HG03354 (cell line): ENCODE results near the gene ARHGDIB.

ENCODE experiments used
- ATAC-seq: cut with Tn5 transposase; IDR thresholded peaks from one replicate; pipeline ENCODE4 v1.9.1; 2021; ENCODE audit warnings: mild to moderate bottlenecking; ENCODE audit not compliant: unreplicated experiment, poor library complexity, severe bottlenecking

Gene ARHGDIB

DNA sequence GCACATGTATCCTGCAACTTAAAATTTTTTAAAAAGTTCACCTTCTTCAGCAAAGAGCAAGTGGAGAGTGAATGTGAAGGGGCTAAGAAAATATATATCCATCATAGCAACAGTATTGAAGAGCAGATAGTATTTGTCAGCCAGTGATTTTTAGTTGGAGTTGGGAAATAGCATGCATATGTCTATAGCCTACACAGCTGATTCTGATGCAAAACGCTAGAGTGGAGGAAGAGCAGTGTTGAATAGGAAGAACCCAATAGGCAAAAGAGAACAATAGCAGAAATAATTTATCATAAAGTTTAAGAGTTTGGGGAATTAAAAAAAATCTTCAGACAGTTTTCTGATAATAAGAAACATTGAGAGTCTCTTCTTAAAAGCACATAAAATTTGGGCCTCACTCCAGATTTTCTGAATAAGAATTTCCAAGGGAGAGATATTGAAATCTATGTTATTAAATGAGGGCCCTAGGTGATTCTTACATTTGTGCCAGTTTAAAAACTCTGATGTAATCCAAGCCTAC is 23.4 kb upstream of the ARHGDIB start:
- no peak for ATAC-seq

DNA sequence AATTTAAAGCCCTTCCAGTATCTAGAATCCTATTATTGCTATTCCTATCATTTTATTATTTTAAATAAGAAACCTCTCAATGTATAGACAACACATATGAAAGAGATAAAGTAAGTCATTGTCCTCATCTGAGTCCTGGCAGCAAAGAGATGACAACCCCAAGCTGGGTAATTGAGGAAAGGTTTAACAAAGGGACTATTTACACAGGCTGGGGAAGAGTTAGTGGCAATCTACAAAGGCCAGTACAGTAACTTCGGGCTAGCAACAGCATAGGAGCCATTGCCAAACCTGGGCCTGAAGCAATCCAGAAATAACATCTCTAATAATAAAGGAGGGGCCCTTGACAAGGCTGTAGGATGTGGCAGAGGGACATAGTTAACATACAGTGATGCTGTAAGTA is 22.6 kb upstream of the ARHGDIB start:
- no peak for ATAC-seq

- ATAC-seq, result no peak
Observed at GRCh38 chr12:14982991-14983390, 21.6 kb upstream of the ARHGDIB start.

GRCh38 chr12:14982562-14982961 is 21.2 kb upstream of the ARHGDIB start:
- no peak for ATAC-seq

DNA sequence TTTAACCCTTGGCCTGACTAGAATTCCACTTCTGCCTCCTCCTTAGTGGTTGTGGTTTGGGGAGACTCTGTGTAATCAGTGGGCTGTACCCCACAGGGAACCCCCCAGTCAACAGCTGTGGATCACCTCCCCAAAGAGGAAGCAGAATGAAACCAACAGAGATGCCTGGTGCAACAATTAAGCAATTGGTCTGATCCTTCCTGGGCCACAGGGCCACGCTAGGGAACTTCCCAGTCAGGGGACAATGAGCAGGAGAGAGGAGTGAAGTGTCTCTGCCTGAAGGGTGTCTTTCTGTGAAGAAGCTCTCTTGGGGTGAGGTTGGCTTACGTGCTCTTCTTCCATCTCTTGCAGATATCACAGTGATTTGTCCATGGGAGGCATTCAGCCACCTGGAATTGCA is 19.6 kb upstream of the ARHGDIB start:
- no peak for ATAC-seq

DNA sequence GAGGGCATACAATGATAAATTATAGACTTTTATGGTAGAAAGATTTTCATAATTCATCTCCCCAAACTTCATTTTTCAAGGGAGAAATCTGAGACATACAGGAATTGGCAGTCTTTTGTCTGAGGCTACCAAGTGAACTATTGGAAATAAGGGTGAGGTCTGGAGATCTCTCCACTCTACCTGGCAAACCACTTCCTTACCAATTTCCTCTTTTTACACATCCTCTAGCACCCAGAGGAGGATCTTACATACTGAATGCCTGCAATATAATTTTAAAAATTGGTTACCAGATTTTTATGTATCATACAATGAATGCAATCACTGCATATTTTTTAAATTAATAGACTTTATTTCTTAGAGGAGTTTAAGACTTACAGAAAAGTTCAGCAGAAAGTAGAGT is 18.1 kb upstream of the ARHGDIB start:
- ATAC-seq, result no peak

- ATAC-seq, result no peak
Observed at GRCh38 chr12:14976658-14977057, 15.3 kb upstream of the ARHGDIB start.

GRCh38 chr12:14975457-14975856 is 14.1 kb upstream of the ARHGDIB start:
- ATAC-seq, result no peak

- ATAC-seq, result no peak
Observed at GRCh38 chr12:14974633-14975032, 13.2 kb upstream of the ARHGDIB start.

DNA sequence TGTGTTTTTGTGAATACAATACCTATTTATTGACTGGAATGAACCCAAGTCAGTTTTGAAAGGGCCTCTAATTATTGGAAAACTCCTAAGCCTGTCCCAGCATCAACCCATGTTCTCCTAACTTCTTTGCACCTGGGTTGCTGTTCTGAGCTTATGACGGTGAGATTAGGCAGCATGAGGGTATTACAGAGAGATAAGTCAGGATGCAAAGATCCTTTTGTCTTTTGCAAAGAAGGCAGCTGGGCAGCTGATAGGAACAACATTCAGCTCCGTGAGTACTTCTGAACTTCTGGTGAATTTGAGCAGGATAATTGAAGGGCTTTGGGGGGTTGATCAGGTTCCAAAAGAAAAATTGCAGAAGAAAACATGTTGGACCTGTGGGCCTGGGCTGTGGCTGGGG is 11.4 kb upstream of the ARHGDIB start, which contains the start of gene PDE6H:
PDE6H (plus strand) TSS at position 227 of the 400 bp plus-strand sequence. CDS start 4,971 bp downstream, outside the sequence.
- ATAC-seq, result no peak

- ATAC-seq, result no peak
Observed at GRCh38 chr12:14970473-14970872, 9.1 kb upstream of the ARHGDIB start.

DNA sequence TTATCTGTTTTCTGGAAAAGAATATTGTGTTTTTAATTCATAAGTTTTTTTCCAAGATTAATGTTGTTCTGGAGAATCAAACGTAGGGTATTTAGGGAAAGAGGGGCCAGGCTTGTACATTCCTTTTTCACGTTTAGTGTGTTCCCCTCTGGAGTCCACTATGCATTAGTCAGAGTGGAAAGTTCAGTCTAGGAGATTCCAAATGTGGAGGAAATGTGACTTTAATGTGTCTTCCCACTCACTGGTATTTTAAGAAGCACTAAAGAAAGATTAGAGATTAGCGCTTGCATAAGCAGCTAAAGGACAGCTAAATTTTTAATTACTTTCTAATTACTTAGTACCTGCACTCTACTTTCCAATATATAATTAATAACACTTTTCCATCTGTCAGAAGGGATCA is 7.1 kb upstream of the ARHGDIB start:
- ATAC-seq, result no peak

DNA sequence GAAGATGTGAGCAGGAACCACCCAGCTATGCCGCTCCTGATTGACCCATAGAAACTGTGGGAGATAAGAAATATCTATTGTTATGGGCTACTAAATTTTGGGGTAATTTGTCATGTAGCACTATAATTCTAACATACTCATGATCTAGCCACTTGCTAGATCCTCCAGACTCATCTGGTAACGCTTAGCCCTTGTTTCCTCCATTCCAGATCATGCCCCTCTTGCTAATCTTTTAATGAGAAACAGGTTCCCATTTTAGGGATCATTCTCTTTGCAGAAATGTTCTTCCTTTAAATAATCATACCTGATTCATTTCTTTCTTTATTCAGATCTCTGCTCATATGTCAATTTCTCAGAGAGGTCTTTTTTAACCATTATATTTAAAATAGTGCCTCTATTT is 3.8 kb upstream of the ARHGDIB start:
- ATAC-seq, result no peak

- no peak for ATAC-seq
Observed at GRCh38 chr12:14964406-14964805, 3.0 kb upstream of the ARHGDIB start.

DNA sequence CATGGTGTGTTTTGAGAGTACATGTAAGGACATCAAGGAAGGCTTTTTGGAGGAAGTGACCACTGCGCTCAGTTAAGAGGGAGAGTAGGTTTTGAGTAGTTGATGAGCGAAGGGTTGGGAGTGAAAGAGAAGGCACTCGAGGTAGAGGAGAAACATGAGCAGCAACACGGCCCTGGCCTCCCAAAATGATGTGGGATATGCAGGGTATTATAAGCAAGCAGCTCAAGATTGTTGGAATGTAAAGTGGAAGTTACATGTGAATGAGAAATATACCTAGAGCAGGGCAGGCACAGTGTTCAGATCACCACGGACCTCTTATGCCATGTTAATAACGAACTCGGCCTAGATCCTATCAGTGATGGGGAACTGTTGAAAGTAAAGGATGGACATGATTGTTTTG is 2.1 kb upstream of the ARHGDIB start:
- no peak for ATAC-seq

DNA sequence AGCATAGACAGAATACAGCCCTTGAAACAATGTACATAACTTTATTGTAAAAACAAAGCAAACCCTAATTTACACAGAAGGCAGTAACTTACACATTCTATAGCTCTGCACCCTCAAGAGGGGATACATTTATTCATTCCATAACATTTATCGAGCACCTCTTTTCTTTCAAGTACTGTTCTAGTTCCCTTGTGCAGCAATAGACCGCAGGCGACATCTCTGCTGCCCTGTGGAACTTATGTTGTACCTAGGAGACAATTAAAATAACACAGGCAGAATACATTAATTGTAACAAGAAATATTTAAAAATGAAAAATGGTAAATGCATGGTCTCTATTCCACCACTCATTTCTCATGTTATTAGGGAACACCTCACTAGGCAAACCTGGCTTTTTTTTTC is 1.4 kb upstream of the ARHGDIB start:
- ATAC-seq, result no peak

- no peak for ATAC-seq
Observed at GRCh38 chr12:14962153-14962539, 745 bp upstream of the ARHGDIB start.

DNA sequence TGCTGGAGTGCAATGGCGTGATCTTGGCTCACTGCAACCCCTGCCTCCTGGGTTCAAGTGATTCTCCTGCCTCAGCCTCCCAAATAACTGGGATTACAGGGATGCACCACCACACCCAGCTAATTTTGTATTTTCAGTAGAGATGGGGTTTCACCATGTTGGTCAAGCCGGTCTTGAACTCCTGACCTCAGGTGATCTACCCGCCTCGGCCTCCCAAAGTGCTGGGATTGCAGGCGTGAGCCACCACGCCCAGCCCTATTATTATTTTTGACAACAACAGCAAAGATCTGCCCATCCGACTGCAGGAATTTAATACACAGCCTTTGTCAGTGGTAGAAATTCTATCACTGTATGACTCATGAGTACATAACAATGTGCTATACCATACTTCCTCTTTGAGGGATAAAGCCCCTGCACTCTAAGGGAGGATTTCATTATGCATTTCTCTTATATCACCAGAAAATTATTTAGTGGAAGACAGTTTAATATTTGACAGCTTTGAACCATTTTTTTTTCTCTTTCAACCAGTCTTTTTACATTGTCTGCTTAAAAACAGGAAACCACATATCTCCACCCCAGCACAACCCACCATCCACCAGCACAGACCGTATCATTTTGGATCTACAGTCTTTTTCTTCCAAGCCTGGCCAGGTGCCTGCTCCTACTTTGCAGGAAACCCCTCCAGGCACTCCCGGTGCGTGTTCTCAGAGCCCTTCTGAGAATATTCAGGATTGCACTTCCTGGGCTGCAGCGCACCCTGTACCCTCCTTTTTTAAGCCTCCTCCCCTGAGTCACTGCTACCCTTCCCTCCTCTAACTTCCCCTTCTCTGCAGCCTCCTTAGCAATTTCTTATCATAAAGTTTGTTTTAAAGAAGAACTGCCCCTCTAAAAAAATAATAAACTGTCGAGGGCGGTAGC is 594 bp downstream of the ARHGDIB start:
- ATAC-seq, result peak; percentile 46

- no peak for ATAC-seq
Observed at GRCh38 chr12:14959916-14960496, 1.4 kb downstream of the ARHGDIB start.

DNA sequence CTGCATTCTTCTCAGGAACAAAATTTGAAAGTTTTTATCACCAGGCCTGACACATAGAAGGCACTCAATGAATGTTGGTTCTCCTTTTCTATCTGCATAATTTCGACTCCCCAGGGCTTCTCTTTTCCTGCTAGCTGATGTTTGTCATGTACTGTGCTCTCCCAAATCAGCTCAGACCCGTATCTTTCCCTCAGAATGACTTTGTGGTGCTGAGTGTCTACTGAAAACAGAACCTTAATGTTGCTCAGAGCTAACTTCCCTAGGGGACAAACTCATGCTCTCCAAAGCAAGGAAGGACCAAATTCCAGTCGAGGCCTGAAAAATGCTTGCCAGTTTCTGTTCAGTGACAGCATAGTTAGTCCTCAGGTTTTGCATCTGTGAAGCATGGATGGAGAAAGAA is 1.9 kb downstream of the ARHGDIB start:
- no peak for ATAC-seq

DNA sequence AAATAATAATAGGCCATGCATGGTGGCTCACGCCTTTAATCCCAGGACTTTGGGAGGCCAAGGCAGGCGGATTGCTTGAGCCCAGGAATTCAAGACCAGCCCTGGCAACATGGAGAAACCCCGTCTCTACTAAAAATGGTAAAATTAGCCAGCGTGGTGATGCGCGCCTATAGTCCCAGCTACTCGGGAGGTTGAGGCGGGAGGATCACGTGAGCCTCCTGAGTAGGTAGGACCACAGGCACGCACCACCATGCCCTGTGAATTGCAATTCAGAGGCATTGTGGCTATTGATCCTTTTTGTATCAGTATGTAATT is 2.3 kb downstream of the ARHGDIB start:
- no peak for ATAC-seq
